Lung (tissue), 12 donors: ENCODE data around the gene GPR146. TPM values are rescaled to one million over a fixed set of nuclear protein-coding genes. Genes with fewer than 3 reads are reported as not detected.

Experiments
- ATAC-seq: fragments of 200-7000 bp; cut with Tn5 transposase; one replicate; pipeline ENCODE4 v1.9.1; 2020; ENCODE audit warnings: moderate number of reproducible peaks; ENCODE audit not compliant: insufficient read depth, low FRiP score
- DNase-seq, 3 donors: peaks; one replicate each; pipeline ENCODE4 v3.0.0-alpha.2; 2013 to 2017
- H3K27ac ChIP-seq, 2 donors: one replicate each; pipeline ENCODE4 v1.5.1; 2013; ENCODE audit warnings: mild to moderate bottlenecking in 2 of 2, moderate library complexity in 2 of 2, control low read depth in 1 of 2, inconsistent platforms in 1 of 2, low read depth in 1 of 2, low read length in 1 of 2
- H3K27me3 ChIP-seq, 3 donors: one replicate each; pipeline ENCODE4 v1.5.1; 2013; ENCODE audit warnings: low read length in 2 of 3; ENCODE audit not compliant: control insufficient read depth in 3 of 3, insufficient read depth in 3 of 3
- H3K36me3 ChIP-seq, 4 donors: one replicate each; pipeline ENCODE4 v1.5.1; 2013; ENCODE audit warnings: low read length in 4 of 4, mild to moderate bottlenecking in 1 of 4, moderate library complexity in 1 of 4; ENCODE audit not compliant: control insufficient read depth in 4 of 4, insufficient read depth in 4 of 4
- H3K4me1 ChIP-seq, 5 donors: one replicate each; pipeline ENCODE4 v1.5.1; 2013; ENCODE audit warnings: low read length in 5 of 5, mild to moderate bottlenecking in 2 of 5, moderate library complexity in 1 of 5; ENCODE audit not compliant: control insufficient read depth in 5 of 5, insufficient read depth in 5 of 5
- H3K4me3 ChIP-seq: one replicate; pipeline ENCODE4 v1.5.1; 2013; ENCODE audit warnings: mild to moderate bottlenecking, control low read depth, moderate library complexity
- H3K9ac ChIP-seq, 2 donors: one replicate each; pipeline ENCODE4 v1.5.1; 2013; ENCODE audit warnings: low read length in 2 of 2, control low read depth in 1 of 2; ENCODE audit not compliant: insufficient read depth in 1 of 2
- H3K9me3 ChIP-seq, 4 donors: one replicate each; pipeline ENCODE4 v1.5.1; 2013; ENCODE audit warnings: low read length in 3 of 4, mild to moderate bottlenecking in 1 of 4, moderate library complexity in 1 of 4; ENCODE audit not compliant: control insufficient read depth in 4 of 4, insufficient read depth in 3 of 4
- CTCF ChIP-seq: IDR thresholded peaks from 2 replicates; pipeline ENCODE4 v1.5.1; 2012; ENCODE audit warnings: mild to moderate bottlenecking; ENCODE audit errors: control extremely low read depth, extremely low read depth
- WGBS, 2 donors: extraction: QIAGEN DNeasy Blood & Tissue Kit; methylation state at CpG; one replicate each; pipeline ENCODE4 v1.1.7; 2013; 5-methylcytosine and 5-hydroxymethylcytosine counted together
- polyA plus RNA-seq, 2 donors: library from polyadenylated mRNA; stranded (reverse); fragments of 200-250 nt; gene quantifications; one replicate each; pipeline ENCODE4 v1.2.1, GENCODE V29; 2013
- total RNA-seq, 2 donors: library from RNA; depleted of rRNA in 1 of 2; stranded (reverse); fragments of >200 nt in 1 of 2; gene quantifications; one replicate each; pipeline ENCODE4 v1.2.1, GENCODE V29; 2014 to 2021
- donor health status: control.
- donor health status: control.
- donor health status: Bipolar disorder and iron deficiency.
- donor health status: healthy.
- donor health status: DM: yes; HTN: yes; CAD: no.

GPR146 gene
- total and polyA plus RNA-seq, 4 donors, result 13.7 to 27.1 (median 14.0) TPM

GRCh38 chr7:1022801-1023465 lies 21.4 kb upstream of the GPR146 start:
- DNase-seq, result no peak

GRCh38 chr7:1024331-1024841 lies 20.0 kb upstream of the GPR146 start:
- Histone ChIP-seq H3K27ac (no peak overlapping the region), H3K4me3 (no peak overlapping the region), H3K9me3 (no peaks in the 10 kb centered on the region), H3K9ac (no peak overlapping the region), H3K36me3 (peaks cover 0 to 29% (median 10%) of the 10 kb centered on the region in 4 donors), H3K4me1 (peaks cover 0 to 17% (median 6%) of the 10 kb centered on the region in 5 donors), H3K27me3 (no peaks in the 10 kb centered on the region)
- no peak for DNase-seq
- TF ChIP-seq CTCF, result no peak
- ATAC-seq, result no peak
- 56 to 74% methylated on average over 15 of the region's 15 CpGs for WGBS, 2 donors

More at GRCh38 chr7:1022801-1023465, 21.4 kb upstream of the GPR146 start:
- WGBS, 2 donors, result 92 to 93% methylated on average over 45 of the region's 45 CpGs
- peaks cover 0 to 11% (median 3%) of the 10 kb centered on the region in 5 donors for H3K4me1 ChIP-seq
- TF ChIP-seq CTCF, result no peak
- H3K36me3 ChIP-seq, result peaks cover 0 to 32% (median 10%) of the 10 kb centered on the region in 4 donors
- H3K9me3 ChIP-seq, result no peaks in the 10 kb centered on the region
- H3K27ac ChIP-seq, result no peak overlapping the region
- ATAC-seq, result no peak
- no peaks in the 10 kb centered on the region for H3K27me3 ChIP-seq
- no peak overlapping the region for H3K9ac ChIP-seq
- no peak overlapping the region for H3K4me3 ChIP-seq

GRCh38 chr7:1024876-1025742 lies 19.2 kb upstream of the GPR146 start:
- H3K27me3 ChIP-seq, result no peaks in the 10 kb centered on the region
- H3K9ac ChIP-seq, result no peak overlapping the region
- no peak for TF ChIP-seq CTCF
- H3K36me3 ChIP-seq, result peaks cover 0 to 29% (median 8%) of the 10 kb centered on the region in 4 donors
- H3K27ac ChIP-seq, result no peak overlapping the region
- DNase-seq (no peak), ATAC-seq (no peak)
- no peaks in the 10 kb centered on the region for H3K9me3 ChIP-seq
- whole genome bisulfite sequencing, 2 donors, result 93 to 95% methylated on average over 25 of the region's 25 CpGs
- H3K4me1 ChIP-seq, result peaks cover 0 to 17% (median 6%) of the 10 kb centered on the region in 5 donors
- H3K4me3 ChIP-seq, result no peak overlapping the region
